ENCODE measurements around the gene ZNF18. TPM values are rescaled to one million over a fixed set of nuclear protein-coding genes. Genes with fewer than 3 reads are reported as not detected.
"Not testable (repeated sequence)": the region's sequence is repeated elsewhere in the genome, so short reads cannot be mapped to it uniquely, and the experiment has no call there.

ZNF18 gene
- total RNA-seq, 1 donor from 2014 or later: 7.3 TPM

GRCh38 chr17:11944587-11944986 lies 52.7 kb downstream of the ZNF18 start:
- Mint-ChIP-seq H3K36me3 (no peaks in the 10 kb centered on the region), H3K9me3 (peaks cover 5% of the 10 kb centered on the region), H3K4me3 (no peak overlapping the region), H3K4me1 (ENCODE audit: unreplicated experiment) (no peaks in the 10 kb centered on the region), H3K27ac (no peak overlapping the region), H3K27me3 (peaks cover 3% of the 10 kb centered on the region)
- DNase-seq (ENCODE audit: extremely low spot score, unreplicated experiment): no peak
- no peak for TF ChIP-seq CTCF (conservative IDR thresholded peaks at IDR 0.05)

- Mint-ChIP-seq H3K9me3 (peaks cover 5% of the 10 kb centered on the region), H3K36me3 (no peaks in the 10 kb centered on the region), H3K27me3 (peaks cover 6% of the 10 kb centered on the region), H3K27ac (peak overlapping the region; percentile 65), H3K4me3 (peak overlapping the region; percentile 23), H3K4me1 (ENCODE audit: unreplicated experiment) (no peaks in the 10 kb centered on the region)
- DNase-seq (ENCODE audit: extremely low spot score, unreplicated experiment): no peak
- no peak for TF ChIP-seq CTCF (conservative IDR thresholded peaks at IDR 0.05)
Measured at GRCh38 chr17:11943759-11944347, 53.4 kb downstream of the ZNF18 start.

- not testable (repeated sequence) for H3K9me3 Mint-ChIP-seq; H3K36me3 Mint-ChIP-seq; H3K4me3 Mint-ChIP-seq; H3K27me3 Mint-ChIP-seq; H3K27ac Mint-ChIP-seq; H3K4me1 Mint-ChIP-seq (ENCODE audit: unreplicated experiment); DNase-seq (ENCODE audit: extremely low spot score, unreplicated experiment)
Measured at GRCh38 chr17:11943086-11943485, 54.2 kb downstream of the ZNF18 start.

GRCh38 chr17:11940904-11941303 lies 56.4 kb downstream of the ZNF18 start:
- H3K4me3 Mint-ChIP-seq: no peak overlapping the region
- peaks cover 5% of the 10 kb centered on the region for H3K9me3 Mint-ChIP-seq
- DNase-seq (ENCODE audit: extremely low spot score, unreplicated experiment): no peak
- no peak for TF ChIP-seq CTCF (conservative IDR thresholded peaks at IDR 0.05)
- H3K4me1 Mint-ChIP-seq (ENCODE audit: unreplicated experiment): no peaks in the 10 kb centered on the region
- H3K27me3 Mint-ChIP-seq: peaks cover 14% of the 10 kb centered on the region
- no peaks in the 10 kb centered on the region for H3K36me3 Mint-ChIP-seq
- H3K27ac Mint-ChIP-seq: no peak overlapping the region

GRCh38 chr17:11935734-11936406 lies 61.4 kb downstream of the ZNF18 start:
- H3K9me3 Mint-ChIP-seq: no peaks in the 10 kb centered on the region
- no peaks in the 10 kb centered on the region for H3K4me1 Mint-ChIP-seq (ENCODE audit: unreplicated experiment)
- TF ChIP-seq CTCF (conservative IDR thresholded peaks at IDR 0.05): peak; percentile 98
- no peak overlapping the region for H3K27ac Mint-ChIP-seq
- H3K4me3 Mint-ChIP-seq: no peak overlapping the region
- no peak for DNase-seq (ENCODE audit: extremely low spot score, unreplicated experiment)
- no peaks in the 10 kb centered on the region for H3K36me3 Mint-ChIP-seq
- H3K27me3 Mint-ChIP-seq: peaks cover 15% of the 10 kb centered on the region

- Mint-ChIP-seq H3K27me3 (peaks cover 14% of the 10 kb centered on the region), H3K9me3 (no peaks in the 10 kb centered on the region), H3K4me3 (no peak overlapping the region), H3K27ac (no peak overlapping the region), H3K4me1 (ENCODE audit: unreplicated experiment) (no peaks in the 10 kb centered on the region), H3K36me3 (no peaks in the 10 kb centered on the region)
- no peak for DNase-seq (ENCODE audit: extremely low spot score, unreplicated experiment)
- no peak for TF ChIP-seq CTCF (conservative IDR thresholded peaks at IDR 0.05)
Measured at GRCh38 chr17:11932337-11932898, 64.9 kb downstream of the ZNF18 start.
